ENCODE measurements around the gene SMARCAD1. TPM values are rescaled to one million over a fixed set of nuclear protein-coding genes. Genes with fewer than 3 reads are reported as not detected.
"Not testable (repeated sequence)": the region's sequence is repeated elsewhere in the genome, so short reads cannot be mapped to it uniquely, and the experiment has no call there.

SMARCAD1 gene
- total RNA-seq, 4 donors from 2014 or later = 13.2 to 26.7 (median 20.8) TPM

DNA sequence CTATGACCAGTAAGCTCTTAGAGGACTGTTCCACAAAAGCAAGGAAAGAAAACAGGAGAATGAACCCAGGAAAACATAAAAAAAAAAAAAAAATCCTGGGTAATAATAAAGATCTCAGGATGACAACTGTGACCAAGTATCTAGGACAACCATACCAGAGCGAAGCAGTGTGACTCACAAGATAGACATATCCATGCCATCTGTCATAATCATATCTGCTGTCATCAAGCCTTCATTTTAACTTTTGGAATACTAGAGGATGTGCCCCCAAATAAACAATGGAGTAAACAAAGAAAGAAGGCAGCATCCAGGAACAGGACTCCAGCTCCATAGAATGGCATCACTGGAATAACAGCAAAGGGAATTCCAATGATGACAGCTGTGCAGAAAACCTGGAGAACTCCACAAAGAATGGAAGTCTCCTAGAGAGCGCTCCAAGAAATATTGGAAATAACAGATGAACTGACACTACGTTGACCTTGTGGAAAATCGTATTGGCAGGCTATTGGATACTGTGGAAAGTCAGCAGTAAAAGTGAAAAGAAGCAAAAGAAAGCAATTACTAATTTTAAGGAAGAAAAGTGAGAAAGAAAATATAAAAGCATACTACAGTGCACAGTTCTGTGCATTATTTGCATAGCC is 99.7 kb downstream of the SMARCAD1 start:
- no peak for TF ChIP-seq POLR2A (IDR thresholded peaks at IDR 0.05)
- TF ChIP-seq, protein P1, sequence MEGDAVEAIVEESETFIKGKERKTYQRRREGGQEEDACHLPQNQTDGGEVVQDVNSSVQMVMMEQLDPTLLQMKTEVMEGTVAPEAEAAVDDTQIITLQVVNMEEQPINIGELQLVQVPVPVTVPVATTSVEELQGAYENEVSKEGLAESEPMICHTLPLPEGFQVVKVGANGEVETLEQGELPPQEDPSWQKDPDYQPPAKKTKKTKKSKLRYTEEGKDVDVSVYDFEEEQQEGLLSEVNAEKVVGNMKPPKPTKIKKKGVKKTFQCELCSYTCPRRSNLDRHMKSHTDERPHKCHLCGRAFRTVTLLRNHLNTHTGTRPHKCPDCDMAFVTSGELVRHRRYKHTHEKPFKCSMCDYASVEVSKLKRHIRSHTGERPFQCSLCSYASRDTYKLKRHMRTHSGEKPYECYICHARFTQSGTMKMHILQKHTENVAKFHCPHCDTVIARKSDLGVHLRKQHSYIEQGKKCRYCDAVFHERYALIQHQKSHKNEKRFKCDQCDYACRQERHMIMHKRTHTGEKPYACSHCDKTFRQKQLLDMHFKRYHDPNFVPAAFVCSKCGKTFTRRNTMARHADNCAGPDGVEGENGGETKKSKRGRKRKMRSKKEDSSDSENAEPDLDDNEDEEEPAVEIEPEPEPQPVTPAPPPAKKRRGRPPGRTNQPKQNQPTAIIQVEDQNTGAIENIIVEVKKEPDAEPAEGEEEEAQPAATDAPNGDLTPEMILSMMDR (IDR thresholded peaks at IDR 0.05) = no peak
- Histone ChIP-seq H3K4me1 (no peaks in the 10 kb centered on the region), H3K36me3 (no peaks in the 10 kb centered on the region), H3K9me3 (no peaks in the 10 kb centered on the region), H3K4me3 (no peak overlapping the region), H3K27ac (no peak overlapping the region), H3K27me3 (no peaks in the 10 kb centered on the region)
- intact Hi-C loops (cut with DNase I) = no loop called here
- no peak for DNase-seq
- 77 to 82% methylated on average over 4 of the region's 4 CpGs for WGBS, 2 donors

DNA sequence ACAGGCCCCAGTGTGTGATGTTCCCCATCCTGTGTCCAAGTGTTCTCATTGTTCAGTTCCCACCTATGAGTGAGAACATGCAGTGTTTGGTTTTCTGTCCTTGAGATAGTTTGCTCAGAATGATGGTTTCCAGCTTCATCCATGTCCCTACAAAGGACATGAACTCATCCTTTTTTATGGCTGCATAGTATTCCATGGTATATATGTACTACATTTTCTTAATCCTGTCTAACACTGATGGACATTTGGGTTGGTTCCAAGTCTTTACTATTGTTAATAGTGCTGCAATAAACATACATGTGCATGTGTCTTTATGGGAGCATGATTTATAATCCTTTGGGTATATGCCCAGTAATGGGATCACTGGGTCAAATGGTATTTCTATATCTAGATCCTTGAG is 112.3 kb downstream of the SMARCAD1 start:
- DNase-seq; H3K27ac ChIP-seq; H3K36me3 ChIP-seq; intact Hi-C loops (cut with DNase I); H3K27me3 ChIP-seq; H3K4me1 ChIP-seq; H3K4me3 ChIP-seq: not testable (repeated sequence)
- peaks cover 0 to 11% (median under 1%) of the 10 kb centered on the region in 3 donors for H3K9me3 ChIP-seq

DNA sequence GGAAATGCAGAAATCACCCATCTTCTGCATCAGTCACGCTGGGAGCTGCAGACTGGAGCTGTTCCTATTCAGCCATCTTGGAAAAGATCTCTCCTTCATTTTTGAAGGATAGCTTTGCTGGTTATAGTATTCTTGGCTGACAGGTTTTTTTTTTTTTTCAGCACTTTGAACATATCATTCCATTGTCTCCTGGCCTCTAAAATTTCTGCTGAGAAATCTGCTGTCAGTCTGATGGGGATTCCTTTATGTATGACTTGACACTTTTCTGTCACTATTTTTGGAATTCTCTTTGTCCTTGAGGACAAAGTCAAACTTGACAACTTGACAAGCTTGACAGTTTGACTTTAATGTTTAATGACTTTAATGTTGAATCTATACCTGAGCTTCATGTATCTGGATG is 118.2 kb downstream of the SMARCAD1 start:
- intact Hi-C loops (cut with DNase I) = no loop called here
- H3K4me1 ChIP-seq = no peaks in the 10 kb centered on the region
- H3K9me3 ChIP-seq = peaks cover 0 to 27% (median 15%) of the 10 kb centered on the region in 3 donors
- no peak for TF ChIP-seq POLR2A (IDR thresholded peaks at IDR 0.05)
- TF ChIP-seq, protein P1 (IDR thresholded peaks at IDR 0.05) = no peak
- H3K4me3 ChIP-seq = no peak overlapping the region
- H3K27ac ChIP-seq = no peak overlapping the region
- DNase-seq = no peak
- WGBS, 2 donors = 80 to 87% methylated on average over 1 of the region's 1 CpG
- no peaks in the 10 kb centered on the region for H3K27me3 ChIP-seq
- H3K36me3 ChIP-seq = no peaks in the 10 kb centered on the region

DNA sequence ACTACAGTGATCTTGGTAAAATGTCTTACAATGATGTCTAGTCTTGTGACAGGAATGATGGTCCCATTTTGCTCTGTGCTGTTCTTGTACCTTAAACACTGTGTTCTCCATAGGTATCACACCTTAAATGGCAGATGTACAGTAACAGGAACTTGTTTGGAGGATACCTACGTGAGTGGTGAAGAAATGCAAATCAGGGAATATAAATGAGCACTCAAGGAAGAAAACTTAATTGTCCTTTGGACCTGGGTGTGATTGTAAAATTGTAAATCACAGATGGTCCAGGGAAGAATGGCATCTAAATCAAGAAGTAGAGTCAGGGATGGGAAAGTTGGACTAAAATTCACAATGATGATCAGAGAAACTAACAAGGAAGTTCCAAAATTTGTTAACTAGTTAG is 122.3 kb downstream of the SMARCAD1 start:
- Histone ChIP-seq H3K9me3 (peaks cover 0 to 21% (median 15%) of the 10 kb centered on the region in 3 donors), H3K27me3 (no peaks in the 10 kb centered on the region), H3K27ac (no peak overlapping the region), H3K36me3 (no peaks in the 10 kb centered on the region), H3K4me3 (no peak overlapping the region), H3K4me1 (no peaks in the 10 kb centered on the region)
- TF ChIP-seq, protein P1 (IDR thresholded peaks at IDR 0.05) = no peak
- no peak for TF ChIP-seq POLR2A (IDR thresholded peaks at IDR 0.05)
- intact Hi-C loops (cut with DNase I) = no loop called here
- 36 to 63% methylated on average over 1 of the region's 1 CpG for WGBS, 2 donors
- DNase-seq = no peak

DNA sequence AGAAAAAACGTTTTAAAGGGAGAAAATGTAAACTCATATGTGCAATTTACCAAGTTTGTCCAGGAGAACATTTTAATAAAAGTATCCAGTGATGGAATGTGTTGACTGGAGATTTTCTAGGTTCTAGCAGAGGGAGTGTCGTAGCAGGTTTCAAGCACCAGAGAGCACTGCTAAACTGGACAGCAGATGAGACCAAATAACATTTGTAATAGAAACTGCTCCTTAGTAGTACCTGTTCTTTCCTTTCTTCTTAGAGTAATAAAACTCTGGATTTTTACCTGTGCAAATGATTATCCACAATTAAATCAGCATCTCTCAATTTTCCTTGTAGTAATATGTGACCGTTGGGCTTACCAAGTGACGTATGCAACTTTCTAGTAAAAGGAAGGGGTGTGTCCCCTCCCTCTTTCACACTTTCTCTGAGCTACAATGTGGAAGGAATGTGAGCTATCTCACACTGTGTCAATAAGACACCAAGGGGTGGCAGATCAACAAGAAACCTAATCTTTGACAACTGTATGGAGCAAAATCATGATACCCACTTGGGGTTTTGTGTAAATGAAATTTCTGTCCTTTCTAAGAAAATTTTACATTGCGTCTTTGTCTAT is 125.4 kb downstream of the SMARCAD1 start:
- intact Hi-C loops (cut with DNase I) = no loop called here
- DNase-seq = no peak
- Histone ChIP-seq H3K4me1 (no peaks in the 10 kb centered on the region), H3K36me3 (no peaks in the 10 kb centered on the region), H3K4me3 (no peak overlapping the region), H3K9me3 (no peaks in the 10 kb centered on the region), H3K27me3 (no peaks in the 10 kb centered on the region), H3K27ac (no peak overlapping the region)
- TF ChIP-seq POLR2A (IDR thresholded peaks at IDR 0.05) = no peak
- TF ChIP-seq, protein P1 (IDR thresholded peaks at IDR 0.05) = no peak
- 43 to 55% methylated on average over 5 of the region's 5 CpGs for WGBS, 2 donors
